Caco-2 (cell line): ENCODE data around the gene ARL3. TPM values are rescaled to one million over a fixed set of nuclear protein-coding genes. Genes with fewer than 3 reads are reported as not detected.

Experiments used
- BruUV-seq: library from RNA; stranded (reverse); fragments of 400-500 nt; replicated peaks from 2 replicates; lab custom pipeline; 2021; lab: Mats Ljungman, UMichigan
- CTCF ChIA-PET: fragments of 300-600 bp; sonication (Branson Sonifier 250); formaldehyde crosslinking; loops from one replicate; lab custom pipeline; 2022; ENCODE audit warnings: antibody characterized with exemption; lab: Charles Lee
- POLR2A ChIA-PET: fragments of 300-600 bp; sonication (Branson Sonifier 250); formaldehyde crosslinking; loops from one replicate; lab custom pipeline; 2022; ENCODE audit warnings: antibody characterized with exemption; lab: Charles Lee
- DNase-seq, 2 experiments: peaks; one replicate each; pipeline versions ENCODE4 v3.0.0 to v3.0.0-alpha.2; 2020 to 2022
- H3K27me3 ChIP-seq: replicated peaks from 2 replicates; pipeline ENCODE4 v1.6.0; 2011; ENCODE audit warnings: low read length; ENCODE audit not compliant: control insufficient read depth, insufficient read depth
- H3K36me3 ChIP-seq: 2 replicates; pipeline ENCODE4 v1.5.1; 2011; ENCODE audit warnings: low read length; ENCODE audit not compliant: control insufficient read depth, insufficient read depth
- H3K4me1 ChIP-seq: fragments of 250-450 bp; sonication (Bioruptor Pico); 2 replicates; pipeline ENCODE4 v1.5.1; 2020; ENCODE audit warnings: mild to moderate bottlenecking
- H3K4me3 ChIP-seq: 2 replicates; pipeline ENCODE4 v1.5.1; 2011; ENCODE audit warnings: low read depth, mild to moderate bottlenecking, control low read depth, low read length
- H3K9me3 ChIP-seq: fragments of 250-450 bp; sonication (Bioruptor Pico); 2 replicates; pipeline ENCODE4 v1.5.1; 2020; ENCODE audit warnings: mild to moderate bottlenecking, moderate library complexity
- H3K27ac Mint-ChIP-seq: one replicate; pipeline ENCODE4 v1.8.0; 2022; ENCODE audit warnings: mixed read lengths; ENCODE audit not compliant: unreplicated experiment
- H3K27me3 Mint-ChIP-seq: one replicate; pipeline ENCODE4 v1.8.0; 2022; ENCODE audit warnings: mixed read lengths; ENCODE audit not compliant: insufficient read depth, unreplicated experiment
- H3K36me3 Mint-ChIP-seq: one replicate; pipeline ENCODE4 v1.8.0; 2022; ENCODE audit warnings: mild to moderate bottlenecking, mixed read lengths; ENCODE audit not compliant: insufficient read depth, unreplicated experiment
- H3K4me1 Mint-ChIP-seq: one replicate; pipeline ENCODE4 v1.8.0; 2022; ENCODE audit warnings: low read depth, mixed read lengths; ENCODE audit not compliant: unreplicated experiment
- H3K4me3 Mint-ChIP-seq: one replicate; pipeline ENCODE4 v1.8.0; 2022; ENCODE audit warnings: mild to moderate bottlenecking, moderate library complexity, mixed read lengths; ENCODE audit not compliant: unreplicated experiment
- H3K9me3 Mint-ChIP-seq: one replicate; pipeline ENCODE4 v1.8.0; 2022; ENCODE audit warnings: mixed read lengths; ENCODE audit not compliant: unreplicated experiment
- intact Hi-C: fragments of 100-400 bp; cut with micrococcal nuclease; formaldehyde crosslinking; loops from one replicate; pipeline ENCODE4 v1.10.0; 2022; ENCODE audit not compliant: unreplicated experiment
- total RNA-seq: library from RNA; stranded (reverse); gene quantifications from 2 replicates; pipeline ENCODE4 v1.2.3, GENCODE V29; 2022
- TF ChIP-seq, protein P1 (sequence below), 2 experiments: fragments of 200-600 bp in 1 of 2; IDR thresholded peaks; 1 replicate in 1 of 2; 2 replicates in 1 of 2; pipeline versions ENCODE4 v1.5.1 to v1.8.0; 2011 to 2022; ENCODE audit warnings: antibody characterized with exemption in 1 of 2, control low read depth in 1 of 2, inconsistent platforms in 1 of 2, low read depth in 1 of 2, low read length in 1 of 2, mild to moderate bottlenecking in 1 of 2, moderate library complexity in 1 of 2; ENCODE audit not compliant: insufficient read depth in 1 of 2, severe bottlenecking in 1 of 2, unreplicated experiment in 1 of 2

Gene ARL3
- total RNA-seq, 1 experiment from 2014 or later = 7.8 TPM

DNA sequence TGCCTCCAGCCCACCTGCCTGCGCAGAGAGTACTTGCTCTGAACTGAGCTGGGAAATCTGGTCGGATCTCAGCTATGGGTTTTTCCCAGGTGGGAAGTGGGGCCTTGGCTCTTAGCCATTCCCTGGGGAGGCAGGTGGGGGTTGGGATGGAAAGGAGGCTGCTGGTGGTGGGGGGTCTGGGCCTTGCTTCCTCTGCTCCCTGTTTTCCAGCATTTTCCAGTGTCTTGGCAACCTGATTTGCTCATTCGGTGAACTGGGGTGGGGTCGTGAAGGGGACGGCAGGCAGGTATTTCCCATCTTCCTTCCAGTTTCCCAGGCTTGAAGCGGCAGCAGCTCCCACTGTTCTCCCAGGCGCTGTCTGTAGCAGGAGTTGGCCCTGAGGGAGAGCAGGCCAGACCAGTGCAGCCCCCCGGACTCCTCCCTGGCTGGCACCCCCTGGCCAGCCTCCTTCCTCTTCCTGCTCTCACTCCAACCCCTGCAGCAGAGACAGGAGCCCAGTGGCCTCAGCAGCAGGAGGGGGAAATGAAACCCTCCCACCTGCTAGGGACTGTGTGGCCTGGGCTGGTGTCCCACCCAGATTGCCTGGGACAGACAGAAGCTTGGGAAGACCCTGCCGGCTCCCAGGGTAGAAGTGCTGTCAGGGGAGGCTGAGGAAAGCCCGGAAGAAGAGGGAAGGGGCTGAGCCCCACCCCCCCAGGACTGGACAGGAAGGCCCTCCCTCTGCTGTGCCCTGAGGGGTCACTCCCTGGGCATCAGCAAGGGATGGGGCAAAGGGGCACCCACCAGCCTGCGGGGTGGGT, 63.3 kb downstream of the ARL3 start:
- BruUV-seq = no TSS peak
- intact Hi-C loops = no loop called here
- Histone ChIP-seq H3K4me3 (no peak overlapping the region), H3K36me3 (peaks cover 3% of the 10 kb centered on the region), H3K9me3 (no peaks in the 10 kb centered on the region), H3K4me1 (peaks cover 11% of the 10 kb centered on the region), H3K27me3 (no peaks in the 10 kb centered on the region)
- H3K4me3 Mint-ChIP-seq = no peak overlapping the region
- H3K27ac Mint-ChIP-seq = no peak overlapping the region
- POLR2A ChIA-PET = no interaction called here
- DNase-seq = no peak
- CTCF ChIA-PET = no interaction called here
- peaks cover 6% of the 10 kb centered on the region for H3K36me3 Mint-ChIP-seq
- peaks cover 11% of the 10 kb centered on the region for H3K4me1 Mint-ChIP-seq
- no peaks in the 10 kb centered on the region for H3K27me3 Mint-ChIP-seq
- TF ChIP-seq, protein P1, sequence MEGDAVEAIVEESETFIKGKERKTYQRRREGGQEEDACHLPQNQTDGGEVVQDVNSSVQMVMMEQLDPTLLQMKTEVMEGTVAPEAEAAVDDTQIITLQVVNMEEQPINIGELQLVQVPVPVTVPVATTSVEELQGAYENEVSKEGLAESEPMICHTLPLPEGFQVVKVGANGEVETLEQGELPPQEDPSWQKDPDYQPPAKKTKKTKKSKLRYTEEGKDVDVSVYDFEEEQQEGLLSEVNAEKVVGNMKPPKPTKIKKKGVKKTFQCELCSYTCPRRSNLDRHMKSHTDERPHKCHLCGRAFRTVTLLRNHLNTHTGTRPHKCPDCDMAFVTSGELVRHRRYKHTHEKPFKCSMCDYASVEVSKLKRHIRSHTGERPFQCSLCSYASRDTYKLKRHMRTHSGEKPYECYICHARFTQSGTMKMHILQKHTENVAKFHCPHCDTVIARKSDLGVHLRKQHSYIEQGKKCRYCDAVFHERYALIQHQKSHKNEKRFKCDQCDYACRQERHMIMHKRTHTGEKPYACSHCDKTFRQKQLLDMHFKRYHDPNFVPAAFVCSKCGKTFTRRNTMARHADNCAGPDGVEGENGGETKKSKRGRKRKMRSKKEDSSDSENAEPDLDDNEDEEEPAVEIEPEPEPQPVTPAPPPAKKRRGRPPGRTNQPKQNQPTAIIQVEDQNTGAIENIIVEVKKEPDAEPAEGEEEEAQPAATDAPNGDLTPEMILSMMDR (IDR thresholded peaks at IDR 0.05; ENCODE audit: insufficient read depth in 1 of 2, low read depth in 1 of 2, low read length in 1 of 2, severe bottlenecking in 1 of 2, unreplicated experiment in 1 of 2) = no peak
- H3K9me3 Mint-ChIP-seq = no peaks in the 10 kb centered on the region

DNA sequence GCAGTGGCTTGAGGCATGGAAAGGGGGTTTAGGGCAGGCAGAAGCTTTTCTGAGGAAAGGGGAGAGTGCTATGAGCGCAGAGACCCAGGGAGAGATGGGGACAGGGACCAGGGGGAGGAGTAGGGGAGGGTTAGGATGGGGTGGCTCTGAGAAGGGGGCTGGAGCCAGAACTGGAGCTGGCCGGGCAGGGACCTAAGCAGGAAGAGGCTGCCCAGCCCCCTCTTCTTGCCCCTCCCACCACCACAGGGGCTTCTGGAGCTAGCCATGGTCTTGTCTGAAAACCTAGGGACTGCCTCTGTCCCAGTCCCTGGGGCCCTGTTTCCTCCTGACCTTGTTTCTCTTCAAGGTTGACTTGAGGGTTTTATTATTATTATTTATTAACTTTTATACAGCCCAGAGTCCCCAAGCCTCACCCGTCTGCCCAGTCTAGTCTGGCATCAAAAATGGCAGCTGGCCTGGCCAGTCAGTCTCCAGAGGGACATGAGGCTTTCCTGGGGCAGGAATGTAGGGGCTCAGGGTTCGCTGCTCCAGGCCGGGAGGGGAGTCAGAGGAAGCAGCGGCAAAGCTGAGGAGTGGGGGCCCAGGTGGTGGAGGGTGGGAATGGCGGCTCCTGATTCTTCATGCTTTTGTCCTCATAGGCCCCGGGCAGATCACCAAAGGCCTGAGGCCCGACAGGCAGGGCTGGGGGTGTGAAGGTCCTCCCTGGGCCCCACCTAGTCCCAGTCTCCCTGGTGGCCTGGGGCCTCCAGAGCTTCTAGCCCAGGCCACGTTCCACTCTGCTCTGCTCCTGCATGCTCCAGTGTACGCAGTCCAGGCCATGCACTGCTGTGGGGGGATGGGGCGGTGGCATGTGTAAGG, 64.2 kb downstream of the ARL3 start:
- peaks cover 11% of the 10 kb centered on the region for H3K4me1 Mint-ChIP-seq
- no peak overlapping the region for H3K4me3 ChIP-seq
- H3K27ac Mint-ChIP-seq = no peak overlapping the region
- DNase-seq = no peak
- no peaks in the 10 kb centered on the region for H3K27me3 Mint-ChIP-seq
- no peaks in the 10 kb centered on the region for H3K9me3 ChIP-seq
- H3K4me1 ChIP-seq = peaks cover 11% of the 10 kb centered on the region
- peaks cover 8% of the 10 kb centered on the region for H3K36me3 Mint-ChIP-seq
- intact Hi-C loops = no loop called here
- ChIA-PET POLR2A (no interaction called here), CTCF (no interaction called here)
- H3K36me3 ChIP-seq = peaks cover 3% of the 10 kb centered on the region
- H3K27me3 ChIP-seq = no peaks in the 10 kb centered on the region
- BruUV-seq = no TSS peak
- H3K4me3 Mint-ChIP-seq = no peak overlapping the region
- TF ChIP-seq, protein P1 (IDR thresholded peaks at IDR 0.05; ENCODE audit: insufficient read depth in 1 of 2, low read depth in 1 of 2, low read length in 1 of 2, severe bottlenecking in 1 of 2, unreplicated experiment in 1 of 2) = no peak
- H3K9me3 Mint-ChIP-seq = no peaks in the 10 kb centered on the region

DNA sequence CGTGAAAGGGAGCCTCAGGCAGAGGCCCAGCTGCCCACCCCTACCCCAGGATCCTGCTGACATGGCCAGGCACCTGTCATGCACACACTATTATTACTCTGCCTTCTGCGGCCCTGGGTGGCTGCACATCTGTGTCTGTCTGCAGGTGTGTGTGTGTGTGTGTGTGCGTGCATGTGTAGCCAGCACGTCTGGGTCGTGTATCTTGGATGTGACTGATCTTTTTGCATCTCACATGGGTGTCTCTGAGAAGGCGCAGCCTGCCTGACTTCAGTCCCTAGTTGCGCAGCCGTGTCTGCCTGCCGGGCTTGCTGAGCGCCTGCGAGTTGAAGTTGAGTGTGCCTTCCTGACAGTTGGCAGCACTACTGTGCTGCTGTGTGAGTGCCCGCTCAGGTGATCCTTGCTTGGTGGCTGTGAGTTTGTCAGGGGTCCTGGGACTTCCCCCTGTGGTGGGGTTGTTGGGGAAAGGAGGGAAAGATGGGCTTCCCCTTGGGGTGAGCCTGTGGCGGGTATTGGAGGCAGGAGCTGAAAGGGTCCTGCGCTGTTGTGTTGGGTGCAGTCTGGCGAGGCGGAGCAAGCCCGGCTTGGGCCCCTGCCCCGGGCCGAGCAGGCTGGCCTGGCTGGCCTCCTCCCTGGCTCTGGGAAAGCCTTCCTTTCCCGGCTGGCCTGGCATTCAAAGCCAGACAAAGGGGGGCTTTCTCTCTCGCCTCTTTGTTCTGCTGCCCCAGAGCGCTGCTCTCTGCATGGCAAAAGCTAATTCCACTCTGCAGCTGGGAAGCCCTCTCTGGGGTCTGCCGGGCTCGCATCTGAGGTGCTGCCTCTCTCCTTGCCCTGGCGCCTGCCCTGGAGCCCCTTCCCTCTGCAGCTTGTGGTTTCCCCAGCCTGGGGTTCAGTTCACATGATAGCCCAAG, 65.1 kb downstream of the ARL3 start:
- H3K4me1 Mint-ChIP-seq = peaks cover 11% of the 10 kb centered on the region
- CTCF ChIA-PET = no interaction called here

More for the DNA sequence above, 65.1 kb downstream of the ARL3 start:
- Mint-ChIP-seq H3K27ac (no peak overlapping the region), H3K4me3 (no peak overlapping the region), H3K9me3 (no peaks in the 10 kb centered on the region), H3K27me3 (no peaks in the 10 kb centered on the region), H3K36me3 (peaks cover 12% of the 10 kb centered on the region)
- no peak for DNase-seq
- no TSS peak for BruUV-seq
- no peak overlapping the region for H3K4me3 ChIP-seq
- H3K27me3 ChIP-seq = no peaks in the 10 kb centered on the region
- POLR2A ChIA-PET = no interaction called here
- peaks cover 11% of the 10 kb centered on the region for H3K4me1 ChIP-seq
- H3K9me3 ChIP-seq = no peaks in the 10 kb centered on the region
- intact Hi-C loops = no loop called here
- H3K36me3 ChIP-seq = peaks cover 3% of the 10 kb centered on the region
- TF ChIP-seq, protein P1 (IDR thresholded peaks at IDR 0.05; ENCODE audit: insufficient read depth in 1 of 2, low read depth in 1 of 2, low read length in 1 of 2, severe bottlenecking in 1 of 2, unreplicated experiment in 1 of 2) = no peak
